GM06990 (cell line): ENCODE results near the gene HOMEZ.

Experiments used
- DNase-seq: peaks from one replicate; pipeline ENCODE4 v3.0.0-alpha.2; 2011; ENCODE audit not compliant: insufficient read length; ENCODE audit errors: extremely low read depth
- H3K27me3 ChIP-seq: replicated peaks from 2 replicates; pipeline ENCODE4 v1.6.0; 2011; ENCODE audit warnings: low read length; ENCODE audit not compliant: control insufficient read depth, insufficient read depth
- H3K36me3 ChIP-seq: 2 replicates; pipeline ENCODE4 v1.5.1; 2011; ENCODE audit warnings: low read length; ENCODE audit not compliant: control insufficient read depth, insufficient read depth
- H3K4me3 ChIP-seq: replicated peaks from 2 replicates; pipeline ENCODE4 v1.5.1; 2011; ENCODE audit warnings: low read depth, mild to moderate bottlenecking, control low read depth, low read length
- TF ChIP-seq, protein P1 (sequence below): IDR thresholded peaks from 2 replicates; pipeline ENCODE4 v1.5.1; 2011; ENCODE audit warnings: low read length, control low read depth, mild to moderate bottlenecking, inconsistent platforms; ENCODE audit not compliant: insufficient read depth, poor library complexity, severe bottlenecking

Gene HOMEZ

DNA sequence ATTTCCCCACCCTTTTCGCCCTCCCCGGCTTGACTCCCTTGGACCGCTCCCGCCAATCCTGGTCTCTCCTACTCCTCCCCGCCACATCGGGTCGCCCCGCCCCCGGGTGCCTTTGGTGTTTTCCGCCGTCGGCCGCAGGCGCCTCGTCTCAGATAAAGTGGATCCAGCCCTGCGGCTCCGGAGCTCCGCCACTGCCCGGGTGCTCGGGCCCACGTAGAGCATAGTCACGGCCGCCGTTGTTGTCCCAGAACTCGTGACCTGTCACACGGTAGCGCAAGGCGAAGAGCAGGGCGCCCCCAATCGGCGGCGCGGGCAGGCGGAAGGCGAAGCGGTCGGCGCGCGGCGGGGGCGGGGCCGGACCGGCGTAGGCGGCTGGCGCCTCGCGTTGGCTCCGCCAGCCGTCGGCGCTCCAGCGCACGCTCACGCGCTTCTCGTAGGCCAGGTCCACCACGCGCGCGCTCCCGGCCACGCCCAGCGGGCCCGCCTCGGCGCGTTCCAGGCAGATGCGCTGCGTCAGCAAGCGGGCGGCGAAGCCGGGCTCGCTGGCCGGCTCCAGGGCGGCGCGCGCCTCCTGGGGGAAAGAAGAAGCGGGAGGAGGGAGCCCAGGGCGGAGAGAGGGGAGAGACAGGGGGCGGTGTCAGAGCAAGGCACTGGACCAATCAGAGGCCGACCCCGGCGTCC, 15.5 kb upstream of the HOMEZ start:
- H3K36me3 ChIP-seq: peaks cover 5% of the 10 kb centered on the region
- H3K27me3 ChIP-seq: no peaks in the 10 kb centered on the region
- TF ChIP-seq, protein P1, sequence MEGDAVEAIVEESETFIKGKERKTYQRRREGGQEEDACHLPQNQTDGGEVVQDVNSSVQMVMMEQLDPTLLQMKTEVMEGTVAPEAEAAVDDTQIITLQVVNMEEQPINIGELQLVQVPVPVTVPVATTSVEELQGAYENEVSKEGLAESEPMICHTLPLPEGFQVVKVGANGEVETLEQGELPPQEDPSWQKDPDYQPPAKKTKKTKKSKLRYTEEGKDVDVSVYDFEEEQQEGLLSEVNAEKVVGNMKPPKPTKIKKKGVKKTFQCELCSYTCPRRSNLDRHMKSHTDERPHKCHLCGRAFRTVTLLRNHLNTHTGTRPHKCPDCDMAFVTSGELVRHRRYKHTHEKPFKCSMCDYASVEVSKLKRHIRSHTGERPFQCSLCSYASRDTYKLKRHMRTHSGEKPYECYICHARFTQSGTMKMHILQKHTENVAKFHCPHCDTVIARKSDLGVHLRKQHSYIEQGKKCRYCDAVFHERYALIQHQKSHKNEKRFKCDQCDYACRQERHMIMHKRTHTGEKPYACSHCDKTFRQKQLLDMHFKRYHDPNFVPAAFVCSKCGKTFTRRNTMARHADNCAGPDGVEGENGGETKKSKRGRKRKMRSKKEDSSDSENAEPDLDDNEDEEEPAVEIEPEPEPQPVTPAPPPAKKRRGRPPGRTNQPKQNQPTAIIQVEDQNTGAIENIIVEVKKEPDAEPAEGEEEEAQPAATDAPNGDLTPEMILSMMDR: peak; percentile 68
- DNase-seq: peak; percentile 100
- H3K4me3 ChIP-seq: peak overlapping the region; percentile 82

DNA sequence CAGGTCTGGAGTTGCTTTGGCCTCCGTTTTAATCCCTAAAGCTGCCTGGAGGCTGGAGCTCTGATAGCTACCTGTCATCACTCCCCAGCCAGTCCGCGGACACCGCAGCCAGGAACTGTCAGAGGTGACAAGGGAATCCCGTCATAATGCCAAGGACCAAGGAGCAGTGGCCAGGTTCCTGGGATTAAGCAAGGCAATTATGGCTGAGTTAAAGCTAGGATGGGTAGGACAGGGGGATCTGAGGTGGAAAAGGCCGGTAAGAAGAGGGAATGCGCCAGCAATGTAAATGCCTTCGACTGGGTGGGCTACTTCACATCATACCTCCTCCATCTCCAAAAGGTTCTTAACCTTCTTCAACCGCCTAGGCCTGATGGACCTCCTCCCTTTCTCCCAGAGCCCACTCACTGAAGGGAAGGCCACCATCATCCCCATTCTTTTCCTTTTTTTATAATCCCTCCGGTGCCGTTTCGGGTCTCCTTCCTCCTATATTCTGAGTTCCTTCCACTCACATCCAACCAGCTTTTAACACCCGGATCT, 14.8 kb upstream of the HOMEZ start:
- peak overlapping the region; percentile 81 for H3K4me3 ChIP-seq
- TF ChIP-seq, protein P1: no peak
- no peak for DNase-seq
- H3K27me3 ChIP-seq: no peaks in the 10 kb centered on the region
- H3K36me3 ChIP-seq: peaks cover 5% of the 10 kb centered on the region

DNA sequence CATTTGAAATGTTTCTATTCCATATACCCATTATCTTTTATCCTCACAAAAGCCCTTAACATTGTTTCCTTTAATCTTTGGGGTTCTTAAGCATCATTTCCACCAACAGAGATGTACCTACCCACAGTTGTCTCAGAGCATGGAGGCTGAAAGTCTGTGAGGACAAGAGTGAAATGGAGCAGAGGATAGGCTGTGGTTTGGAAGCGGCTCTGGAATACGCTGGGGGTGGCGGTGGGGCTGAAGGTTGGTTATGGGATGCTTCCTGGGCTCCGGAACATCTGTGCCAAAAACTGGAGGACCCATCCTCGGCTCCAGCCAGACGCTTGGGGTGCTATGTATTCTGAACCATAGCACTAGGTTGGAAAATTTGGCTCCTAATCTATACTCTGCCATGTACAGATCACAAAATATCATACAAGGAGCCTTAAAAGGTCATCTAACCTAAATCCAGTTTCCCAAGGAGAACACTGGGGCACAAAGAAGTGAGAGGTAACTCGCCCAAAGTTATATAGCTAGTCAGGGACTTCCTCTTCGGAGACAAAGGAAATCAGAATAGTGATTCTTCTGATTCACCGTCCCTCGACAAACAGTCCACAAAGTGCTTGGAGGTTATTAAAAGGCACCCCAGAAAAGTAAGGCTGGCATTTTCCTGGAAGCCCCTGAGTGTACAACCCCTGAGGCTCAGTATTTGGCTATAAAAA, 14.2 kb upstream of the HOMEZ start:
- Histone ChIP-seq H3K36me3 (peaks cover 5% of the 10 kb centered on the region), H3K4me3 (peak overlapping the region; percentile 81), H3K27me3 (no peaks in the 10 kb centered on the region)
- DNase-seq: no peak
- TF ChIP-seq, protein P1: no peak

DNA sequence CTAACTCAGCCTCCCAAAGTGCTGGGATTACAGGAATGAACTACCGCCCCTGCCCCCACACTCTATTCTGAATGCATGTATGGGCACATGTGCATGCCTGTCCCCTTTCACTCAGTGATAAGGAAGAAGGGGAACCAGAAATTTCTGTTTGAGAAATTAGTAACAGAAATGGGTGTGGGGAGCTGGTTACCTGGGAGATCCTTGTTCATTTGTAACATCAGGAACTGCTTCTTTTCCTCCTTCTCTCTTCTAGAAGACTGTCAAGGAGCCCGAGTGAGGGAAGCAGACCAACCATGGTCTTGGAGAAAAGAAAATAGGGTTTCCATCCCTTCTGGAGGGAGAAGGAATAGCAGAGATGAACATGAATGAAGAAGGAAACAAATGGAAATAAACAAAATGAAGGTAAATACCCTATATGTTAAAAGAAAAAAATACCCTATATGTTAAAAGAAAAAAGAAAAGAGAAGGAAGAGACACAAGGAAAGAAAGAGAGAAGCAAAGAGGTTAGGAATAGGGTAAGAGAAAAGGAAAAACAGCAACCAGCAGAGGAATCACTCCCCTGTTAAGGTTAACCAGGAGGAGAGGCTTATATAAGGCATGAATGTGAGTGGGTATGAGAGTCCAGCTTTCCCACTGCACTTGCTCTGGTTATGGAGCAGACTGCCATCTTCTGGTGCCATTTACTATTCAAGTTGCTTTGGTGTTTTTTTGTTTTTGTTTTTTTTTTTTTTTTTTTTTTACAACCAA, 13.5 kb upstream of the HOMEZ start:
- DNase-seq: no peak
- H3K4me3 ChIP-seq: no peak overlapping the region
- TF ChIP-seq, protein P1: peak; percentile 34
- H3K27me3 ChIP-seq: no peaks in the 10 kb centered on the region
- peaks cover 5% of the 10 kb centered on the region for H3K36me3 ChIP-seq

DNA sequence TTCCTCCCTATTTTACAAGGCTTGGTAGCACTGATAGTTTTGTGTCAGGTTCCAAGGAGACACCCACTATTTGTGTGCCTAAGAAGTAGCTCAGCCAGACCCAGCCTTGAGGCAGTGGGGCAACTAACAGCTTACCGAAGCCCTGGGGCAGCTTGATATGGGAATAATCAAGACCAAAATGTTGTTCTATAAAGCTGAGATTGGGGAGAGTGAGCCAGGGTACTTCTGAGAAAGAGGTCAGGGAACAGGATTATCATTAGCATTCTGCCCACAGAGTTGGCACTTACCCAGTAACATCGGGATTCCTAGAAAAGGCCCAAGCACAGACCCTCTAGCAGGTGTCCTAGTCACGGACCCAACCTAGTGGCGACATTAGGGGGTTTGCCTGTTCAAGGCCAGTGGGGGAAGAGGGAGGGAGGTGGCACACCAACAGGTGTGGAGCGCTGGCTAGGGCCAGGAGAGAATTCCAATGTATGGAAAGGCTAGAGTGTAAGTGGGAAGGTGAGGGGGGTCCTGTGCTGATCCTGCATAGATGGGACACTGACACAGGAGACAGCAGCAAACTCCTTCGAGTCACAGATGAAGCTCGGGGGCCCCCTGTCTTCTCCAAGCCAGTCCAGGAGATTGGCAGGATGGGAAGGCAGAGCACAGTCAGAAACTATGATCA, 11.8 kb upstream of the HOMEZ start:
- DNase-seq: no peak
- TF ChIP-seq, protein P1: no peak
- Histone ChIP-seq H3K4me3 (no peak overlapping the region), H3K27me3 (no peaks in the 10 kb centered on the region), H3K36me3 (peaks cover 5% of the 10 kb centered on the region)
